ENCODE results near the gene SYNPO2. TPM values are rescaled to one million over a fixed set of nuclear protein-coding genes. Genes with fewer than 3 reads are reported as not detected.

SYNPO2 gene
- total and polyA plus RNA-seq, 2 of the 8 experiments (the other 6 are each of a cell fraction or from before 2014, with no cell fraction given), result 0.50 to 4.2 TPM

- Histone ChIP-seq H3K23ac (ENCODE audit: insufficient read length) (no peak overlapping the region), H3K9ac (replicated peaks in 1 of 4; ENCODE audit: extremely low read depth in 1 of 4, low read depth in 3 of 4, low read length in 3 of 4) (no peak overlapping the region), H4K8ac (ENCODE audit: extremely low read depth, insufficient read depth, low read length) (no peak overlapping the region), H3K9me3 (ENCODE audit: insufficient read depth in 2 of 2, low read depth in 1 of 2, low read length in 1 of 2) (no peaks in the 10 kb centered on the region), H3K27me3 (replicated peaks in 1 of 4; ENCODE audit: control insufficient read depth in 3 of 4, extremely low read depth in 1 of 4, insufficient read depth in 3 of 4, low read length in 3 of 4) (no peaks in the 10 kb centered on the region), H4K91ac (replicated peaks; ENCODE audit: insufficient read length, low read length) (no peak overlapping the region), H3K4ac (replicated peaks; ENCODE audit: insufficient read length, low read depth, low read length) (no peak overlapping the region), H3K4me2 (ENCODE audit: insufficient read depth in 1 of 2, low read depth in 2 of 2, low read length in 2 of 2) (no peak overlapping the region), H2BK120ac (replicated peaks; ENCODE audit: low read depth, low read length) (no peak overlapping the region), H3K79me2 (ENCODE audit: control insufficient read depth in 1 of 2, insufficient read depth in 2 of 2, low read length in 2 of 2) (no peaks in the 10 kb centered on the region), H4K5ac (ENCODE audit: insufficient read length, low read depth, low read length) (no peak overlapping the region), H2BK5ac (ENCODE audit: low read depth, low read length) (no peak overlapping the region), H4K20me1 (replicated peaks in 1 of 2; ENCODE audit: control insufficient read depth in 1 of 2, insufficient read depth in 2 of 2, low read length in 2 of 2) (no peaks in the 10 kb centered on the region), H3K4me3 (ENCODE audit: extremely low read depth in 1 of 4, insufficient read depth in 2 of 4, low read depth in 3 of 4, low read length in 4 of 4) (no peak overlapping the region), H3K4me1 (replicated peaks in 1 of 4; ENCODE audit: control insufficient read depth in 3 of 4, insufficient read depth in 4 of 4, low read length in 3 of 4) (peaks cover 0 to 7% (median 5%) of the 10 kb centered on the region in 4 experiments; a peak in 6 of 7 replicates), H2BK12ac (ENCODE audit: low read depth, low read length) (no peak overlapping the region), H3K23me2 (ENCODE audit: low read depth, low read length) (no peaks in the 10 kb centered on the region), H2AFZ (ENCODE audit: low read length) (no peak overlapping the region), H2BK15ac (ENCODE audit: low read length) (no peak overlapping the region), H3K18ac (ENCODE audit: extremely low read depth, low read length) (no peak overlapping the region), H3K56ac (replicated peaks; ENCODE audit: insufficient read length, low read depth, low read length) (no peak overlapping the region), H3K36me3 (ENCODE audit: control insufficient read depth in 2 of 4, insufficient read depth in 4 of 4, low read length in 3 of 4) (no peaks in the 10 kb centered on the region), H3K27ac (ENCODE audit: low read depth, low read length) (no peak overlapping the region), H2AK5ac (ENCODE audit: low read depth, low read length) (no peak overlapping the region), H2BK20ac (ENCODE audit: low read length) (no peak overlapping the region), H3K79me1 (ENCODE audit: low read depth, low read length) (no peaks in the 10 kb centered on the region), H3K14ac (ENCODE audit: insufficient read length) (no peak overlapping the region)
- CTCF ChIA-PET (ENCODE audit: partially characterized antibody), result interaction anchor here (0.6 to 1.5 kb wide), 4 partner anchors 15 to 977 kb away, joined by 3 to 4 read pairs (median 4); no protein-coding TSS in a partner anchor
- FAIRE-seq (no peak), DNase-seq (ENCODE audit: low read depth in 1 of 2, low spot score in 2 of 2) (no peak)
- TF ChIP-seq JUND (IDR thresholded peaks at IDR 0.05; ENCODE audit: low read length) (no peak), SIN3A (conservative IDR thresholded peaks at IDR 0.05 in 1 of 2, IDR thresholded peaks at IDR 0.05 in 1 of 2; ENCODE audit: low read depth in 1 of 2, low read length in 2 of 2) (no peak), SIX5 (IDR thresholded peaks at IDR 0.05; ENCODE audit: low read depth, low read length) (no peak), SRF (IDR thresholded peaks at IDR 0.05; ENCODE audit: low read depth, low read length) (no peak), CBX8 (IDR thresholded peaks at IDR 0.05; ENCODE audit: borderline replicate concordance, low read depth, low read length) (no peak), E2F6 (IDR thresholded peaks at IDR 0.05) (no peak), SP2 (IDR thresholded peaks at IDR 0.05; ENCODE audit: low read length) (no peak), POLR2AphosphoS5 (IDR thresholded peaks at IDR 0.05; ENCODE audit: low read depth, low read length) (no peak), TBP (IDR thresholded peaks at IDR 0.05; ENCODE audit: low read depth, low read length) (no peak)
- POLR2A ChIA-PET (ENCODE audit: partially characterized antibody), result no interaction called here
- 92% methylated on average over 3 of the region's 3 CpGs; no CpG with 5 or more reads in 1 of the 2 experiments for WGBS, 2 experiments (ENCODE audit: extremely low coverage in 1 of 2, insufficient coverage in 1 of 2, insufficient read length in 1 of 2, insufficient replicate concordance in 2 of 2, low coverage in 1 of 2, low lambda C conversion rate in 2 of 2, missing lambda C conversion rate in 1 of 2)
Measured at GRCh38 chr4:118964891-118965411, 76.3 kb downstream of the SYNPO2 start.

All from H1 (cell line).